LHCN-M2 (cell line): ENCODE measurements around the gene NYNRIN. TPM values are rescaled to one million over a fixed set of nuclear protein-coding genes. Genes with fewer than 3 reads are reported as not detected.

Experiments used
- DNase-seq: peaks from one replicate; pipeline ENCODE4 v3.0.0-alpha.2; 2012; ENCODE audit warnings: low read depth
- total RNA-seq: library from RNA; depleted of rRNA; stranded (reverse); fragments of >200 nt; gene quantifications from 2 replicates; pipeline ENCODE4 v1.2.3, GENCODE V29; 2014

The NYNRIN gene
- total RNA-seq, 1 experiment from 2014 or later: 0.06 TPM

GRCh38 chr14:24414732-24415420 lies 16.1 kb downstream of the NYNRIN start:
- no peak for DNase-seq

GRCh38 chr14:24415421-24416253 lies 16.8 kb downstream of the NYNRIN start:
- no peak for DNase-seq

DNA sequence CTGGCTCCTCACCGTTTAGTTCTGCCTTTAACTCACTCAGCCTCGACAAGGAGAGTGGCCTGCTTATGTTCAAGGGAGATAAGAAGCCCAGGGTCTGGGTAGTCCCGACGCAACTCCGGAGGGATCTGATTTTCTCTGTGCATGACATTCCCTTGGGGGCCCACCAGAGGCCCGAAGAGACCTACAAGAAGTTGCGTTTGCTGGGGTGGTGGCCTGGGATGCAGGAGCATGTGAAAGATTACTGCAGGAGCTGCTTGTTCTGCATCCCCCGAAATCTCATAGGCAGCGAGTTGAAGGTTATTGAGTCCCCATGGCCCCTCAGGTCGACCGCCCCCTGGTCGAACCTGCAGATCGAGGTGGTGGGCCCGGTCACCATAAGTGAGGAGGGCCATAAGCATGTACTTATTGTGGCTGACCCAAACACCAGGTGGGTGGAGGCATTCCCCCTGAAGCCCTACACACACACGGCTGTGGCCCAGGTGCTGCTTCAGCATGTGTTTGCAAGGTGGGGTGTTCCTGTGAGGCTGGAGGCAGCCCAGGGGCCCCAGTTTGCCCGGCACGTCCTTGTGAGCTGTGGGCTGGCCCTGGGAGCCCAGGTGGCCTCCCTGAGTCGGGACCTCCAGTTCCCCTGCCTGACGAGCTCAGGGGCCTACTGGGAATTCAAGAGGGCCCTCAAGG lies 17.6 kb downstream of the NYNRIN start:
- DNase-seq: no peak

DNA sequence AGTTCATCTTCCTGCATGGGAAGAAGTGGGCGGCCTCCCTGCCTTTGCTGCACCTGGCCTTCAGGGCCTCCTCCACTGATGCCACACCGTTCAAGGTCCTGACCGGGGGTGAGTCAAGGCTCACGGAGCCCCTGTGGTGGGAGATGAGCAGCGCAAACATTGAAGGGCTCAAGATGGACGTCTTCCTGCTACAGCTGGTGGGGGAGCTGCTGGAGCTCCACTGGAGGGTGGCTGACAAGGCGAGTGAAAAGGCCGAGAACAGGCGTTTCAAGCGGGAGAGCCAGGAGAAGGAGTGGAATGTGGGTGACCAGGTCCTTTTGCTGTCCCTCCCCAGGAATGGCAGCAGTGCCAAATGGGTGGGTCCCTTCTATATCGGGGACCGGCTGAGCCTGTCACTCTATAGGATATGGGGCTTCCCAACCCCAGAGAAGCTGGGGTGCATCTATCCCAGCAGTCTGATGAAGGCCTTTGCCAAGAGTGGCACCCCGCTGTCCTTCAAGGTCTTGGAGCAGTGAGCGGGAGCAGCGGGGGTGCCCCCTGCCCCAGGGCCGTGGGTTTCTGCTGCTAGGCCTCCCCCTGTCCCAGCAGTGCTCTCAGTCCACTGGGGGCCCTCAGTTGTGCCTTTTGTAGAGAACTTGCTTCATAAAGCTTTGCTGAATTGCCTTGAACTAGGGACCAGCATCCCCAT lies 18.3 kb downstream of the NYNRIN start:
- no peak for DNase-seq

- DNase-seq: no peak
Observed at GRCh38 chr14:24417832-24418491, 19.2 kb downstream of the NYNRIN start.

GRCh38 chr14:24418492-24418873 lies 19.7 kb downstream of the NYNRIN start:
- no peak for DNase-seq

- DNase-seq: no peak
Observed at GRCh38 chr14:24422261-24422660, 23.5 kb downstream of the NYNRIN start.

- DNase-seq: no peak
Observed at GRCh38 chr14:24422694-24423601, 24.1 kb downstream of the NYNRIN start.

GRCh38 chr14:24425704-24426103 lies 26.9 kb downstream of the NYNRIN start:
- DNase-seq: peak; percentile 88

GRCh38 chr14:24426150-24426911 lies 27.5 kb downstream of the NYNRIN start:
- no peak for DNase-seq

DNA sequence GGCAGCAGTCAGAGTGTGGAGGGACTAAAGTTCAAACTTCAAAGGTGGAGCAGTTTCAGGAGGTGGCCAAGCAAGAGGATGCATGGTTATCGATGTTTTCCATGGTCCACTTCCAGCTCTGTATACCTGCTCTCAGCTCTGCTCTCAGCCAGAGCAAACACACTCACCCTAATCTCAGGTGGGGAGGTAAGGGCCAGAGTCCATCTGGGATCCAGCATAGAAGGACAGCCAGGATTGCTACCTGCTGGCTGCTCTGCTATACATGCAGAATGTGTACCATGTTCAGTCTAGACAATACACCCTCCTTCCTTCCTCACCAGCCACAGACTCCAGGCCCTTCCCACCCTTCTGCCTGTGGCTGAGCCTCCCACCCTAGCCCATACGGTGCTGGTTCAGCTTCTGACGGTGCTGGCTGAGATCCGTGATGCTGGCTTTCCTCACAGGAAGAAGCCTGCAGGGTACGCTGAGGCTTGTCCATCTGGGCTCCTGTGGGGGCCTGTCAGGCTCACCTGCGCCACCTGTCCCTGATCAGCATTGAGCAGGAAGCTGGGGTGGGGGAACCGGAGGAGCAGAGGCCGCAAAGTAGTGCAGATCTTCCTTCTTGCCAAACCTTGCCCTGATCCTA lies 28.2 kb downstream of the NYNRIN start:
- no peak for DNase-seq

DNA sequence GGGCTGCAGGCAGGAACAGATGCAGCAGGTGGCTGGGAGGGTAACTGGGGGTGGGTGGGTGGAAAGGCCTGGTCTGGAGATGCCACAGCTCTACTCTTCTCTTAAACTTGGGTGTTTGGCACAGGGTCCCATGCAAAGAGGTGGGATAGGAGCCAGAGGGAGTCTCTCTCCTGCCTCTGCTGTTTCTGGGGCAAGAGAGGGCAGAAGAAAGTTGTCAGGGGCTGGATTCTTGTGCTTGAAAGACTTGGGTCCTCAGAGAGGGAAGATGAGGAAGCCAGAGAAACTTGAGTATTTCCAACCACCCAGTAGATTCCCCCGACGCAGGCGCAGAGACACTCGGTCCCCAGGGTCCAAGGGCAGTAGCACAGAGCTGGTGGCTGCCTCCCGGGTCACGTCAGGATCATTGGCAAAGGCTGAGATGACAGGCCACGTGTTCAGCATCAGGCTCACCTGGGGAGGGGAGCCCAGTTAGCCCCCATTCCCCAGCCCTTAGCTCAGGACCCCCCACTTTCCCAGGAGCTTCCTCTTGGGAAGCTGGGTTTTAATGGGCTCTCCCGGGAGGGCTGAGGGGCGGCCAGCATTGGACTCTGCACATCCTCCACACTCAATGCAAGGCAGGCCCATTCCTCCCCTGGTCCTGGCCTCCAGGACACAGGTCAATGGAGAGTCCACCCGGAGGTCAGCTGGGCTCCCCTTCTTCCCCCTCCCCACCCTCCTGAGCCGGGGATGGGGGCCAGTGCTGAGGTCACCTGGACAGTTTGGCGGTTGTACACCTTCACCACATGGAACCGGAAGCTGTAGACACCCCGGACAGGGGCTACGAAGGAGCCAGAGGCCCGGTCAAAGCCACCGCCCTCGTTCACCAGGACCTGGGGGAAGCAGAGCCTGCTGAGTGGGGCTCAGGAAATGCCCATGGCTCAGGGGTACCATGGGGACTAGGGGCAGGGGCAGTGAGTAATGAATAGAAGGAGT lies 29.0 kb downstream of the NYNRIN start:
- no peak for DNase-seq

- DNase-seq: no peak
Observed at GRCh38 chr14:24428628-24429394, 30.0 kb downstream of the NYNRIN start.

GRCh38 chr14:24429395-24430142 lies 30.8 kb downstream of the NYNRIN start, which contains the start of the genes CBLN3 and KHNYN:
CBLN3 (minus strand) TSS chr14:24429668; CDS start chr14:24429054, 614 bp downstream.
KHNYN (plus strand) TSS chr14:24429954; CDS start chr14:24430731, 777 bp downstream.
- DNase-seq: peak; percentile 91

DNA sequence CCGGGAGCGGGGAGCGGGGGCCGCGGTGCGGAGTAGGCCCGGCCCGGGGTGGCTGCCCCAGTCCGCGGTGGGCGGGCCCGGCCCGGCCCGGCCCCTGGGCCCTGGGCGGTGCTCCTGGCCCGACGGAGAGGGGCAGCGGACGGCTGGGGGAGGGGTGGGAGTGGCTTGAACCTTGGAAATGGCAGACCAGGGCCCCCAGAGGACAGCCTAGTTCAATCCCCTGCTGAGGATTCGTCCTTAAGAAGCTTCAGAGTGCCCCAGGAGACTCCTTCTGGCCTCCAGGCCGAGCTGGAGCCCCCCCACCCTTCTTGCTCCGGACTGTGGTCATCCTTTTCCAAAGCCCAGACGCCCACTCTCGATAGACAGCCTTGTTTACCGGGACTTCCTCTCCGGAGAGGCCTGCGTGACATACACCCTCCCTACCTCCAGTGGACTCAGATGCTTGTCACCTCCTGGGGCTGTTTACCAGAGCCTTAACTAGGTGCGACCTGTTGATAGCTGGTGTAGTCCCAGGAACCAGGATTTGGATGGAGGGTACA lies 31.4 kb downstream of the NYNRIN start:
- DNase-seq: peak; percentile 69
